RWPE1 (cell line): ENCODE data around the gene LOXL4.

ENCODE experiments used
- CTCF ChIA-PET: fragments of 350-600 bp; sonication (Branson Sonifier 250); formaldehyde crosslinking; extraction: SDS; loops from one replicate; lab custom pipeline; 2021; lab: Yijun Ruan, JAX
- POLR2A ChIA-PET: fragments of 400-600 bp; formaldehyde crosslinking; extraction: SDS; loops from one replicate; lab custom pipeline; 2020; ENCODE audit warnings: antibody characterized with exemption; ENCODE audit not compliant: low non-redundant PET; lab: Yijun Ruan, JAX
- DNase-seq: peaks from one replicate; pipeline ENCODE4 v3.0.0; 2012; ENCODE audit warnings: low spot score
- H3K27ac ChIP-seq: fragments of 450-650 bp; 2 replicates; pipeline ENCODE4 v1.5.1; 2017
- CTCF ChIP-seq: fragments of 450-650 bp; conservative IDR thresholded peaks from 2 replicates; pipeline ENCODE4 v1.5.1; 2017; ENCODE audit warnings: low read depth, mild to moderate bottlenecking

The LOXL4 gene

GRCh38 chr10:98267894-98268693 is at the start of gene LOXL4:
LOXL4 (minus strand) TSS chr10:98268194; CDS start chr10:98263019, 5,175 bp downstream.
- peak within 1 kb of the TSS; percentile 73 for H3K27ac ChIP-seq
- POLR2A ChIA-PET, result interaction anchor here (0.6 kb wide), 1 partner anchor 199 kb away, joined by 3 read pairs; no protein-coding TSS in a partner anchor
- CTCF ChIA-PET, result interaction anchor here (1.2 kb wide), 1 partner anchor 41 kb away, joined by 7 read pairs; no protein-coding TSS in a partner anchor

GRCh38 chr10:98316661-98317060 is 48.7 kb upstream of the LOXL4 start:
- no peak for TF ChIP-seq CTCF
- DNase-seq, result no peak
- H3K27ac ChIP-seq, result no peak overlapping the region
- ChIA-PET POLR2A (interaction anchor here (0.7 kb wide), 1 partner anchor 155 kb away, joined by 3 read pairs; no protein-coding TSS in a partner anchor), CTCF (interaction anchor here (0.6 kb wide), 1 partner anchor 74 kb away, joined by 3 read pairs; no protein-coding TSS in a partner anchor)

More at GRCh38 chr10:98267894-98268693, at the start of gene LOXL4:
- TF ChIP-seq CTCF, result no peak
- DNase-seq, result no peak

- POLR2A ChIA-PET, result interaction anchor here (0.7 kb wide), 1 partner anchor 156 kb away, joined by 3 read pairs; no protein-coding TSS in a partner anchor
- CTCF ChIA-PET, result no interaction called here
- DNase-seq, result no peak
- H3K27ac ChIP-seq, result no peak overlapping the region
- TF ChIP-seq CTCF, result no peak
These were observed 48.2 kb upstream of the LOXL4 start for GRCh38 chr10:98316170-98316569.

- DNase-seq, result no peak
- no peak for TF ChIP-seq CTCF
- CTCF ChIA-PET, result interaction anchor here (0.7 to 2.4 kb wide), 2 partner anchors 10 to 52 kb away, joined by 4 to 7 read pairs; no protein-coding TSS in a partner anchor
- POLR2A ChIA-PET, result no interaction called here
- no peak overlapping the region for H3K27ac ChIP-seq
These were observed 46.7 kb upstream of the LOXL4 start for GRCh38 chr10:98314532-98315284.

GRCh38 chr10:98313598-98313997 is 45.6 kb upstream of the LOXL4 start:
- TF ChIP-seq CTCF, result no peak
- ChIA-PET POLR2A (no interaction called here), CTCF (interaction anchor here (0.6 to 2.4 kb wide), 5 partner anchors 17 to 90 kb away, joined by 3 to 7 read pairs (median 4); no protein-coding TSS in a partner anchor)
- no peak overlapping the region for H3K27ac ChIP-seq
- no peak for DNase-seq

- DNase-seq, result no peak
- ChIA-PET CTCF (interaction anchor here (0.6 to 2.4 kb wide), 5 partner anchors 17 to 143 kb away, joined by 3 to 7 read pairs (median 3); no protein-coding TSS in a partner anchor), POLR2A (no interaction called here)
- no peak for TF ChIP-seq CTCF
- H3K27ac ChIP-seq, result no peak overlapping the region
These were observed 44.8 kb upstream of the LOXL4 start for GRCh38 chr10:98312822-98313221.
